HUDEP-2 (cell line): ENCODE measurements around the gene UMAD1.

Source experiments
- DNase-seq, 76 experiments: peaks; one replicate each; lab custom pipeline; 2025; ENCODE audit not compliant: unreplicated experiment in 76 of 76; lab: John Stamatoyannopoulos, UW

Gene UMAD1

GRCh38 chr7:7867846-7868571, 227.5 kb downstream of the UMAD1 start:
- peak in 2 of 76 experiments; percentile 8 to 15 for DNase-seq

- DNase-seq, result no peak
Observed at GRCh38 chr7:7868572-7868899, 228.0 kb downstream of the UMAD1 start.

GRCh38 chr7:7869036-7869435, 228.5 kb downstream of the UMAD1 start:
- DNase-seq, result no peak

- DNase-seq, result no peak
Observed at GRCh38 chr7:7869651-7870050, 229.1 kb downstream of the UMAD1 start.

- DNase-seq, result no peak
Observed at GRCh38 chr7:7870555-7870954, 230.0 kb downstream of the UMAD1 start.

GRCh38 chr7:7876419-7876818, 235.9 kb downstream of the UMAD1 start:
- DNase-seq, result no peak

GRCh38 chr7:7881581-7881980, 241.0 kb downstream of the UMAD1 start:
- DNase-seq, result no peak

- DNase-seq, result no peak
Observed at GRCh38 chr7:7882888-7883287, 242.3 kb downstream of the UMAD1 start.

- DNase-seq, result no peak
Observed at GRCh38 chr7:7883394-7883793, 242.8 kb downstream of the UMAD1 start.

- DNase-seq, result no peak
Observed at GRCh38 chr7:7884855-7885254, 244.3 kb downstream of the UMAD1 start.

- DNase-seq, result peak in 1 of 76 experiments; percentile 2
Observed at GRCh38 chr7:7889791-7890568, 249.4 kb downstream of the UMAD1 start.

GRCh38 chr7:7895004-7895650, 254.6 kb downstream of the UMAD1 start:
- no peak for DNase-seq

- no peak for DNase-seq
Observed at GRCh38 chr7:7895754-7896153, 255.2 kb downstream of the UMAD1 start.

GRCh38 chr7:7897509-7897908, 257.0 kb downstream of the UMAD1 start:
- DNase-seq, result no peak

- no peak for DNase-seq
Observed at GRCh38 chr7:7897949-7898515, 257.5 kb downstream of the UMAD1 start.

- no peak for DNase-seq
Observed at GRCh38 chr7:7902845-7903244, 262.3 kb downstream of the UMAD1 start.

- no peak for DNase-seq
Observed at GRCh38 chr7:7907306-7907705, 266.8 kb downstream of the UMAD1 start.

GRCh38 chr7:7908622-7909145, 268.1 kb downstream of the UMAD1 start:
- no peak for DNase-seq

GRCh38 chr7:7909376-7909775, 268.8 kb downstream of the UMAD1 start:
- no peak for DNase-seq

GRCh38 chr7:7911369-7912123, 271.0 kb downstream of the UMAD1 start:
- DNase-seq, result no peak
